ENCODE results near the gene CDH1.
A peak's percentile ranks its signal among the peaks of the same experiment; 100 is the strongest.

- TF ChIP-seq YY1 (IDR thresholded peaks at IDR 0.05; ENCODE audit: low read depth): no peak
- TF ChIP-seq MXI1 (IDR thresholded peaks at IDR 0.05; ENCODE audit: low read depth, low read length): no peak
- TF ChIP-seq, protein P1, sequence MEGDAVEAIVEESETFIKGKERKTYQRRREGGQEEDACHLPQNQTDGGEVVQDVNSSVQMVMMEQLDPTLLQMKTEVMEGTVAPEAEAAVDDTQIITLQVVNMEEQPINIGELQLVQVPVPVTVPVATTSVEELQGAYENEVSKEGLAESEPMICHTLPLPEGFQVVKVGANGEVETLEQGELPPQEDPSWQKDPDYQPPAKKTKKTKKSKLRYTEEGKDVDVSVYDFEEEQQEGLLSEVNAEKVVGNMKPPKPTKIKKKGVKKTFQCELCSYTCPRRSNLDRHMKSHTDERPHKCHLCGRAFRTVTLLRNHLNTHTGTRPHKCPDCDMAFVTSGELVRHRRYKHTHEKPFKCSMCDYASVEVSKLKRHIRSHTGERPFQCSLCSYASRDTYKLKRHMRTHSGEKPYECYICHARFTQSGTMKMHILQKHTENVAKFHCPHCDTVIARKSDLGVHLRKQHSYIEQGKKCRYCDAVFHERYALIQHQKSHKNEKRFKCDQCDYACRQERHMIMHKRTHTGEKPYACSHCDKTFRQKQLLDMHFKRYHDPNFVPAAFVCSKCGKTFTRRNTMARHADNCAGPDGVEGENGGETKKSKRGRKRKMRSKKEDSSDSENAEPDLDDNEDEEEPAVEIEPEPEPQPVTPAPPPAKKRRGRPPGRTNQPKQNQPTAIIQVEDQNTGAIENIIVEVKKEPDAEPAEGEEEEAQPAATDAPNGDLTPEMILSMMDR (IDR thresholded peaks at IDR 0.05): no peak
- no peak for TF ChIP-seq RFX5 (IDR thresholded peaks at IDR 0.05; ENCODE audit: low read length)
- no peak for TF ChIP-seq EZH2phosphoT487 (IDR thresholded peaks at IDR 0.05; ENCODE audit: borderline replicate concordance, low read depth)
- TF ChIP-seq RAD21 (IDR thresholded peaks at IDR 0.05; ENCODE audit: low read length): no peak
- no peak for TF ChIP-seq NRF1 (IDR thresholded peaks at IDR 0.05; ENCODE audit: low read depth, low read length)
- TF ChIP-seq, protein P2, sequence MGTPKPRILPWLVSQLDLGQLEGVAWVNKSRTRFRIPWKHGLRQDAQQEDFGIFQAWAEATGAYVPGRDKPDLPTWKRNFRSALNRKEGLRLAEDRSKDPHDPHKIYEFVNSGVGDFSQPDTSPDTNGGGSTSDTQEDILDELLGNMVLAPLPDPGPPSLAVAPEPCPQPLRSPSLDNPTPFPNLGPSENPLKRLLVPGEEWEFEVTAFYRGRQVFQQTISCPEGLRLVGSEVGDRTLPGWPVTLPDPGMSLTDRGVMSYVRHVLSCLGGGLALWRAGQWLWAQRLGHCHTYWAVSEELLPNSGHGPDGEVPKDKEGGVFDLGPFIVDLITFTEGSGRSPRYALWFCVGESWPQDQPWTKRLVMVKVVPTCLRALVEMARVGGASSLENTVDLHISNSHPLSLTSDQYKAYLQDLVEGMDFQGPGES (IDR thresholded peaks at IDR 0.05; ENCODE audit: low read depth, low read length): no peak
- no peak for TF ChIP-seq GATA2 (CRISPR knock-in tag; IDR thresholded peaks at IDR 0.05)
- TF ChIP-seq PBX3 (IDR thresholded peaks at IDR 0.05): no peak
- TF ChIP-seq POLR2AphosphoS5 (IDR thresholded peaks at IDR 0.05; ENCODE audit: low read depth, low read length): no peak
- no peak for TF ChIP-seq TAF1 (IDR thresholded peaks at IDR 0.05; ENCODE audit: borderline replicate concordance, low read depth, low read length)
- no peak for TF ChIP-seq EP300 (IDR thresholded peaks at IDR 0.05; ENCODE audit: borderline replicate concordance in 1 of 2, low read depth in 1 of 2, low read length in 1 of 2)
- TF ChIP-seq USF1 (IDR thresholded peaks at IDR 0.05; ENCODE audit: borderline replicate concordance, low read depth): peak; percentile 77
Observed at GRCh38 chr16:68844211-68844564, 107.1 kb downstream of the CDH1 start.

Measured in SK-N-SH (cell line).